Skeletal muscle satellite cell (primary cell): Measurements from ENCODE around the gene ABCC11.

Experiments
- H3K27me3 ChIP-seq: 2 replicates; pipeline ENCODE4 v1.7.0; 2013; ENCODE audit warnings: low read length; ENCODE audit not compliant: control insufficient read depth, insufficient read depth
- H3K36me3 ChIP-seq: 2 replicates; pipeline ENCODE4 v1.7.0; 2013; ENCODE audit warnings: mild to moderate bottlenecking, control low read depth, low read length; ENCODE audit not compliant: insufficient read depth
- H3K4me1 ChIP-seq: 2 replicates; pipeline ENCODE4 v1.7.0; 2013; ENCODE audit warnings: low read length; ENCODE audit not compliant: control insufficient read depth, insufficient read depth
- H3K4me2 ChIP-seq: 2 replicates; pipeline ENCODE4 v1.7.0; 2013; ENCODE audit warnings: mild to moderate bottlenecking, low read length
- H3K4me3 ChIP-seq: 2 replicates; pipeline ENCODE4 v1.7.0; 2013; ENCODE audit warnings: low read length
- H3K9ac ChIP-seq: 2 replicates; pipeline ENCODE4 v1.7.0; 2013; ENCODE audit warnings: mild to moderate bottlenecking, low read depth, low read length, moderate library complexity
- H3K9me3 ChIP-seq: replicated peaks from 2 replicates; pipeline ENCODE4 v1.7.0; 2013; ENCODE audit warnings: mild to moderate bottlenecking, control low read depth, low read length

The ABCC11 gene

DNA sequence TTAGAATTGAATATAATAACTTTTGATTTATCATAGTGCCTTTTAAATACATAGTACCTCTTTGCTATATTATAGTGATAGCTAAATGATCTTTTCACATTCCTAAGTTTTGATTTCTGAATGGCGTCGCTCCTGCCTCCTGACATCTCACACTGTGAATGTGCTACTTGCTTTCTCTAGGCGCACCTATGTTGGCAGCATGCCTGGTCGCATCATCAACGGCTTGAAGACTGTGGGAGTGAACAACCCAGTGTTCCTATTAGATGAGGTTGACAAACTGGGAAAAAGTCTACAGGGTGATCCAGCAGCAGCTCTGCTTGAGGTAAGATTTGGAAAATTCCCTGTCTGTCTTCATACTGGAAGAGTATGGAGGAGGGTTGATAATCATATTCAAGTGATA, 29.8 kb upstream of the ABCC11 start:
- H3K4me1 ChIP-seq = peaks cover 4% of the 10 kb centered on the region
- H3K4me2 ChIP-seq = no peak overlapping the region
- H3K36me3 ChIP-seq = peaks cover 27% of the 10 kb centered on the region
- no peaks in the 10 kb centered on the region for H3K9me3 ChIP-seq
- H3K4me3 ChIP-seq = no peak overlapping the region
- no peak overlapping the region for H3K9ac ChIP-seq
- H3K27me3 ChIP-seq = no peaks in the 10 kb centered on the region

- H3K36me3 ChIP-seq = peaks cover 34% of the 10 kb centered on the region
These were observed 28.8 kb upstream of the ABCC11 start for GRCh38 chr16:48276102-48276501.

DNA sequence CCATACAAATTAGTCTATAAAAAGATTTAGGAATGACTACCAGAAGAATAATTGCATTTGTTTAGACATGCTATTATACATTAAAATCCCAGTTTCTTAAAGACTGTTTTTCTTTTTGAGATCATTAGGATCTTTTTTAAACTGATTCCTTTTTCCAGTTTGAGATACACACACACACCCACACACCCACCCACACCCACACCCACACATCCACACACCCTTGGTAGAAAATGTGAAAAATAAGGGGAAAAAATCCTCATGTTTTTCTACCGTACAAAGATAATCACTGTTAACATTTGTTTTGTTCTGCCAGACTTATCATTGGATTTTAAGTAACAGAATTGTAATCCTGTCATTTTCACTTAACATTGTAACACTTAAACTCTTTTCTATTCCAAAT, 27.1 kb upstream of the ABCC11 start:
- Histone ChIP-seq H3K27me3 (no peaks in the 10 kb centered on the region), H3K9ac (no peak overlapping the region), H3K4me3 (no peak overlapping the region), H3K4me1 (peaks cover 4% of the 10 kb centered on the region), H3K4me2 (no peak overlapping the region), H3K36me3 (peaks cover 34% of the 10 kb centered on the region), H3K9me3 (no peaks in the 10 kb centered on the region)

More at GRCh38 chr16:48276102-48276501, 28.8 kb upstream of the ABCC11 start:
- Histone ChIP-seq H3K4me1 (peaks cover 4% of the 10 kb centered on the region), H3K9ac (no peak overlapping the region), H3K27me3 (no peaks in the 10 kb centered on the region), H3K4me3 (no peak overlapping the region), H3K4me2 (no peak overlapping the region), H3K9me3 (no peaks in the 10 kb centered on the region)

GRCh38 chr16:48272837-48273421, 25.6 kb upstream of the ABCC11 start:
- Histone ChIP-seq H3K4me2 (no peak overlapping the region), H3K9me3 (no peaks in the 10 kb centered on the region), H3K4me1 (peaks cover 4% of the 10 kb centered on the region), H3K36me3 (peaks cover 33% of the 10 kb centered on the region), H3K9ac (no peak overlapping the region), H3K4me3 (no peak overlapping the region), H3K27me3 (no peaks in the 10 kb centered on the region)

- Histone ChIP-seq H3K9ac (no peak overlapping the region), H3K4me2 (no peak overlapping the region), H3K4me3 (no peak overlapping the region), H3K9me3 (no peaks in the 10 kb centered on the region), H3K36me3 (peaks cover 30% of the 10 kb centered on the region), H3K27me3 (no peaks in the 10 kb centered on the region), H3K4me1 (peaks cover 4% of the 10 kb centered on the region)
These were observed 24.4 kb upstream of the ABCC11 start for GRCh38 chr16:48271728-48272127.

GRCh38 chr16:48269011-48269410, 21.7 kb upstream of the ABCC11 start:
- Histone ChIP-seq H3K4me2 (no peak overlapping the region), H3K9me3 (no peaks in the 10 kb centered on the region), H3K27me3 (no peaks in the 10 kb centered on the region), H3K4me1 (no peaks in the 10 kb centered on the region), H3K9ac (no peak overlapping the region), H3K36me3 (peaks cover 28% of the 10 kb centered on the region), H3K4me3 (no peak overlapping the region)

DNA sequence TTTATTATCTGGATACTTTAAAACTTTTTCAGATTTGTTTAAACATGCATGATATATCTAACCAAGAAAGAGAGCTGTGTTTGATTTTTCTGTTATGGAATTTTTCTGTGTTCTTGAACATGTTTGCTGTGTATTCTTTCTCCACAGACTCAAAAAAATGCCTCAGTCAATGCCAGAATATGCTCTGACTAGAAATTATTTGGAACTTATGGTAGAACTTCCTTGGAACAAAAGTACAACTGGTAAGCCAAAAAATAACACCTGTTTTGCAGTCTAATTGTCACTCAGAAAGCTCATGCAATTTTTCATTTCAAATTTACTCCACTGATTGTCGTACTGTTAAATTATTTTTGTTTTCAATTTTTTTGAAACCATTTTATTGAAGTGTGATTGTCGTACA, 15.3 kb upstream of the ABCC11 start:
- peaks cover 46% of the 10 kb centered on the region for H3K36me3 ChIP-seq
- no peaks in the 10 kb centered on the region for H3K27me3 ChIP-seq
- H3K4me1 ChIP-seq = no peaks in the 10 kb centered on the region
- no peak overlapping the region for H3K4me3 ChIP-seq
- H3K9ac ChIP-seq = no peak overlapping the region
- no peak overlapping the region for H3K4me2 ChIP-seq
- H3K9me3 ChIP-seq = no peaks in the 10 kb centered on the region

- Histone ChIP-seq H3K36me3 (peaks cover 47% of the 10 kb centered on the region), H3K4me2 (no peak overlapping the region), H3K9ac (no peak overlapping the region), H3K4me1 (no peaks in the 10 kb centered on the region), H3K9me3 (no peaks in the 10 kb centered on the region), H3K4me3 (no peak overlapping the region), H3K27me3 (no peaks in the 10 kb centered on the region)
These were observed 14.2 kb upstream of the ABCC11 start for GRCh38 chr16:48261569-48261968.

DNA sequence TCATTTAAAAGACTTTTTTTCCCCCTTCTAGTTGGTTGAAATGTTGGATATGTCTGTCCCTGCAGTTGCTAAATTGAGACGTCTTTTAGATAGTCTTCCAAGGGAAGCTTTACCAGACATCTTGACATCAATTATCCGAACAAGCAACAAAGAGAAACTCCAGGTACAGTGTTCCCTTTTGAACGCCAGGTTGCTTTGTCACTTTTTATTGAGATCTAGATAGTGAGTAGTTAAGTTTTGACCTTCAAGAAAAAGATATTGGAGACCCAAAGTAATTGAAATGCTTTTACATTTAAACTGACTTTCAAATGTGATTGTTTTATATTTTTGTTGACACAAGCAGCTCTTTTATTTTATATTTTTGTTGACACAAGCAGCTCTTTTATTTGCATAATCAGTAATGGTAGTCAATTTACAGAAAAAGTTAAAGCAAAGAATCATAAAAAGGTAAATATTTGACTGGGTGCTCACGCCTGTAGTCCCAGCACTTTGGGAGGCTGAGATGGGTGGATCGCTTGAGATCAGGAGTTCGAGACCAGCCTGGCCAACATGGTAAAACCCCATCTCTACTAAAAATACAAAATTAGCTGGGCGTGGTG, 9.3 kb upstream of the ABCC11 start:
- Histone ChIP-seq H3K9ac (no peak overlapping the region), H3K4me3 (no peak overlapping the region), H3K9me3 (no peaks in the 10 kb centered on the region), H3K36me3 (peaks cover 32% of the 10 kb centered on the region), H3K27me3 (no peaks in the 10 kb centered on the region), H3K4me2 (no peak overlapping the region), H3K4me1 (no peaks in the 10 kb centered on the region)

GRCh38 chr16:48252013-48252412, 4.7 kb upstream of the ABCC11 start:
- Histone ChIP-seq H3K4me2 (no peak overlapping the region), H3K36me3 (peaks cover 11% of the 10 kb centered on the region), H3K9me3 (no peaks in the 10 kb centered on the region), H3K9ac (no peak overlapping the region), H3K4me1 (peaks cover 6% of the 10 kb centered on the region), H3K27me3 (no peaks in the 10 kb centered on the region), H3K4me3 (no peak overlapping the region)

DNA sequence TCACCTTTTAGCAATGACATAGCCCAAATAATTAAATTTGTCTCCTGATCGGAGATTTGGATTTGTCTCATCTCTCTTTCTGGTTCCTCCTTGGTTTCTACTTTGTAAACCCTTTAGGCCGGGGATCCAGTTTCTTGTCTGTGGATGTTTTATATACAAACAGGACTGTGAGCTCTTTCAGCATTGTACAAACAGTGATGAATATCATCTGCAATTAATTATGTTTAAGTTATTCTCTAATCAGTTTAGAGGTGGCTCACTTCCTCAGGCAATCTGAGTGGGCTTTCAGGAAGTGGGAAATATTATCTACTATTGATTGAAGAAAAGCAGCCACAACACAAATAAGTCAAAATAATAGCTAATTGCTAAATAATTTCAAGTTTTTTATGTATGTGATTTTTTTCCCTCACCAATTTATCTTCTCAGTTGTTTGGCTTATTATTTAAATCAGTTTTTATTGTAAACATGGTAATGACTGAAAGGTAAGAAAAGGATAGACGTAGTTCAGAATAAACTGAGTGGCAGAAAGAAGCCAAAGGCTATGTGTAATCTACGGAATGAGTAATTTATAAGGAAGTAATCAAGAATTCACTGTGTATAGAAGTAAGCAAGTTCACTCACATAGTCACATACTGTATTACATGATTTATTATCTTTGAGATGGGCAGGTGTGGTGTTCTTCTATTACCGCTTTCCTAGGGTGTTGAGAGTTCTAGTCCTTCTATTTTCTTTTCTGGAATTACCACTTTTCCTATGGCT, 3.4 kb upstream of the ABCC11 start:
- Histone ChIP-seq H3K9ac (no peak overlapping the region), H3K27me3 (no peaks in the 10 kb centered on the region), H3K36me3 (peaks cover 11% of the 10 kb centered on the region), H3K4me2 (no peak overlapping the region), H3K9me3 (no peaks in the 10 kb centered on the region), H3K4me1 (peaks cover 16% of the 10 kb centered on the region), H3K4me3 (no peak overlapping the region)
